GM12875 (cell line): ENCODE measurements around the gene ZNF521.

Source experiments
- H3K4me3 ChIP-seq: one replicate; pipeline ENCODE4 v1.5.1; 2011; ENCODE audit warnings: low read depth, low read length, control low read depth
- CTCF ChIP-seq: IDR thresholded peaks from 2 replicates; pipeline ENCODE4 v1.5.1; 2011; ENCODE audit warnings: low read depth, mild to moderate bottlenecking, control low read depth, inconsistent platforms, low read length, moderate library complexity, borderline replicate concordance; ENCODE audit not compliant: insufficient read depth

Gene ZNF521

GRCh38 chr18:25364732-25365131 lies 12.8 kb upstream of the ZNF521 start:
- no peak for TF ChIP-seq CTCF

GRCh38 chr18:25360301-25360899 lies 8.4 kb upstream of the ZNF521 start:
- H3K4me3 ChIP-seq: no peak overlapping the region
- TF ChIP-seq CTCF: no peak

More at GRCh38 chr18:25364732-25365131, 12.8 kb upstream of the ZNF521 start:
- H3K4me3 ChIP-seq: no peak overlapping the region

GRCh38 chr18:25353080-25353479 lies 1.1 kb upstream of the ZNF521 start:
- no peak overlapping the region for H3K4me3 ChIP-seq
- no peak for TF ChIP-seq CTCF

- TF ChIP-seq CTCF: no peak
- no peak overlapping the region for H3K4me3 ChIP-seq
Observed at GRCh38 chr18:25352629-25353005, 651 bp upstream of the ZNF521 start.

- peak overlapping the region; percentile 16 for H3K4me3 ChIP-seq
- no peak for TF ChIP-seq CTCF
Observed at GRCh38 chr18:25351280-25351775, 638 bp downstream of the ZNF521 start.

GRCh38 chr18:25350489-25351251 lies 1.3 kb downstream of the ZNF521 start:
- TF ChIP-seq CTCF: no peak
- peak overlapping the region; percentile 32 for H3K4me3 ChIP-seq
